Globus pallidus (tissue), 1 donor: Measurements from ENCODE around the gene DDX54.
"Not testable (repeated sequence)": the region's sequence is repeated elsewhere in the genome, so short reads cannot be mapped to it uniquely, and the experiment has no call there.

Source experiments
- DNase-seq: peaks from one replicate; pipeline ENCODE4 v3.0.0-alpha.2; 2015; ENCODE audit warnings: low spot score

DDX54 gene

DNA sequence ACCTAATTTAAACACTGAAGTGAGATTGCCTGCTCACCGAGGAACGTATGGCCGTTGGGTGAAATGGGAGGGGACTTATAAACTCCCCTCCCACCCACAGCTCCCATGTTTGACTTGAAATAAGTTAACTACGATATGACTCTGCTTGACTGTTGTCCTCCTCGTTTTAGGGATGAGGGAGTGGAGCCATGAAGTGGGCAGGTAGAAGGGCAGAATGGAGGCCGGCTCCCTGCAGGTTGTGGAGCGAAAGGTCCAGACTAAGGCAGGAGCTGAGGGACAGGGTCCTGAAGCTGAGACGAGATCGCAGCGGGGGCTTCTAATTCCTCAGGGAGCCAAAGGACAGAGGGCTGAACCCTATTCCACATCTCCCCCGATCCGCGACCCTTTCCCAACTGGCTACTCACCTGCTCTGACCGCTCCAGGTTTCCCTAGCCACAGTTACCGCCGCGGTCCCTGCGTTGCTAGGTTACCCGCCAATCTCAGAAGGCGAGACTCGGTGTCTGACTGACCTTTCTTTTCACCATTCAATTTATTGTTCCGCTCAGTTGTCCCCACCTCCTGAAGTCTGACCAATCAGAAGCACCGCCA is 35.4 kb upstream of the DDX54 start:
- DNase-seq = no peak

DNA sequence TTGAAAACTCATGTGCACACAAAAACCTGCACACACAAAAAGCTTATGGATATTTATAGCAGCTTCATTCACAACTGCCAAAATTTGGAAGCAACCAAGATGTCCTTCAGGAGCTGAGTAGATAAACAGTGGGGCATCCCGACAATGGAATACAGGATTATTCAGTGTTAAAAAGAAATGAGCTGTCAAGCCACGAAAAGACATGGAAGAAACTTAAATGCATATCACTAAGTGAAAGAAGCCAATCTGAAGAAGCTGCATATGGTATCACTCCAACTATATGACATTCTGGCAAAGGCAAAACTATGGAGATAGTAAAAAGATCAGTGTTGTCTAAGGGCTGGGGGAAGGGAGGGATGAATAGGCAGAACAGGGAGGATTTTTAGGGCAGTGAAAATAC is 30.7 kb upstream of the DDX54 start:
- no peak for DNase-seq

DNA sequence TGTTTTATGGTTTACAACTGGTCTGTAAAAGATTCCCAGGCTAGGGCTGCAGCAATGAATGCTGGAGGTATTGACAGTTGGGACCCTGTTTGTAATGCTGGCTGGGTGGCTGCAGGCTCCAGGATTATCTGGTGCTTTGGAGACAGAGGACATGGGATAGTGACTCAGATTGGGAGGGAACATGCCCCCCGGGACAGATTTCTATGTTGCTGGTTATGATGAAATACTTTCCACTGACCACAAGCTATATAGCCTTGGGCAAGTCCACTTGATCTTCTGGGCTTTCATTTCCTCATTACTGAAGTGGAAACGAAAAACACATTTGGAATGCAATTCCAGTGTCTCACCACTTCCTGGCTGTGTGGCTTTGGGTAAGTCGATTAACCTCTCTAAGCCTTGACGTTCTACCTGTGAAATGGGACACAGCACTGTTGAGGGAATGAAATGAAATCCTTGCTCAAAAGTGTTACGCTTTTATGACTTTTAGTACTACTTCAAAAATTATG is 29.7 kb upstream of the DDX54 start:
- DNase-seq = peak; percentile 50

DNA sequence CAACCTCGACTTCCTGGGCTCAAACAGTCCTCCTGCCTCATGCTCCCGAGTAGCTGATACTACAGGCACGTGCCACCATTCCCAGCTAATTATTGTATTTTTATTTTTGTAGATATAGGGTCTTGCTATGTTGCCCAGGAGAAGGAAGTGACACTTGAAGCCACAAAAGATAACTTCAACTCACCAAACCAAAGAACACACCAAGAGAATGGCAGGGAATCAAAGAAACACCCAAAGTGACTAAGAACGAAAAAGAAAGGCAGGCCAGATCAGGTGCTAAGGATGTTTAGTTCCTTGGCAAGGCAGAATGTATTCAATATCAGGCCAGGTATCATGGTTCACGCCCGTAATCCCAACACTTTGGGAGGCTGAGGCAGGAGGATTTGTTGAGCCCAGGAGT is 25.9 kb upstream of the DDX54 start:
- no peak for DNase-seq

DNA sequence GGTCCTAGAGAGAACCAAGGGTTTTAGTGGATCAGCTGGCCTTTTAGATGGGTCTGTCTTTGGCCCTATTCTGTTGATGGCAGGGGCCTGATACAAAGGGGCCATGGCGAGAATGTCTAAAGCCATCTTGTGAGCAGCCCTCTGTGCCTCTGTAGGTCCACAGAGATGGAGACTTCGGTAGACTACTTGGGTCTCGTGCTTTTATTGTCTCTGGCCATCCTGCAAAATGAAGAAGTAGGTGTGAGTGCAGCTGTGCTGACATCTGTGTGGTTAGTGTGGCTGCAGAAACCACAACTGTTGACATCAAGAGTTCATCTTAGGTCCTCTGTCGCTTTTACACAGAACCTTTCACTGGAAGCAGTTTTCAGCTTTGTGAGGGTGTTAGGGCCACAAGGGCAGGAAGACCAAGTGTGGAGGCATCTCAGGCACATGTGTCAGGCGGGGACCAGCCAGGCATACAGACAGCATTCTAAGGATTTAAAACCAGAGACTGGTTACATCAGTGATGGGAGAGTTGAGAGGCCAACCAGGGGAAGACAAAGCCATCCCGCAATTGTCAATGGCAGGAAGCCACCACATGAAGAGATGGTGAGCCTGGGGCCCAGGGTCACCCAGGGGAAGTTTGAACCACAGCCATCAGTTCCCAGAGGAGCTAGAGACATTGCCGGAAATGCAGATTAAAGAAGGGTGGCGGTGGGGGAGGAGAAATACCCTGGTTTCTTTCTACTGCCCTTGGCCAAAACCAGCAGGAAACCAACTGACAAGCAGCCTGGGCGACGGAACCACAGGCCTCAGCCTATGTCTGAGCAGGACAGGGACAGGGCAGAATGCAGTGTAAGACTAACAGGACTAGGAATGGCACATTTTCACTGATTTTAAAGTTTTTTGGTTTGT is 23.0 kb upstream of the DDX54 start:
- peak; percentile 43 for DNase-seq

DNA sequence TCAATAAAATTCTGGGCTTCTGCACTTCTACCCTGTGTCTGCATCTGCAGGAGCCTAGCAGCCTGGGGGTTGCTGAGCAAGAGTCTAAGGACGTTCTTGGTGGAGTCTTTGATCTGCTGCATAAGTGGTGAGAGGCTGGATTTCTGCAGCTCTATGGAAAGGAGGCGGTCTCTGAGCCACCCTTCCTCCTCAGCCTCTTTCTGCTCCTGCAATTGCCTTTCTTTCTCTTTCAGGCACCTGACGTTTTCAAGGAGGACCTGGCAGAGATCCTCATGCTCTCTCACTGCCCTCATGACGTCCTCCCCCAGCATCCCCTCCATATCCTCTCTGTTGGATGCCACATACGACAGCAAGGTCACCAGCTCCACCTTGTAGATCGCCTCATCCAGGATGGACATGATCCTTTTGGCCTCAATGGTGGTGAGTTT is 22.3 kb upstream of the DDX54 start:
- no peak for DNase-seq

DNA sequence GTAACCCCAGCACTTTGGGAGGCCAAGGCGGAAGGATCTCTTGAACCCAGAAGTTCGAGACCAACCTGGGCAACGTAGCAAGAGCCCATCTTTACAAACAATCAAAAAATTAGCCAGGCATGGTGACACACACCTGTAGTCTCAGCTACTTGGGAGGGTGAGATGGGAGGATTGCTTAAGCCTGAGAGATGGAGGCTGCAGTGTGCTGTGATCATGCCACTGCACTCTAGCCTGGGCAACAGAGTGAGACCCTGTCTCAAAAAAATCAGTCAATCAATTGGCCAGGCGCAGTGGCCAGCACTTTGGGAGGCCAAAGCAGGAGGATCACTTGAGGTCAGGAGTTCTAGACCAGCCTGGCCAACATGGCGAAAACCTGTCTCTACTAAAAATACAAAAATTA is 21.5 kb upstream of the DDX54 start:
- not testable (repeated sequence) for DNase-seq

DNA sequence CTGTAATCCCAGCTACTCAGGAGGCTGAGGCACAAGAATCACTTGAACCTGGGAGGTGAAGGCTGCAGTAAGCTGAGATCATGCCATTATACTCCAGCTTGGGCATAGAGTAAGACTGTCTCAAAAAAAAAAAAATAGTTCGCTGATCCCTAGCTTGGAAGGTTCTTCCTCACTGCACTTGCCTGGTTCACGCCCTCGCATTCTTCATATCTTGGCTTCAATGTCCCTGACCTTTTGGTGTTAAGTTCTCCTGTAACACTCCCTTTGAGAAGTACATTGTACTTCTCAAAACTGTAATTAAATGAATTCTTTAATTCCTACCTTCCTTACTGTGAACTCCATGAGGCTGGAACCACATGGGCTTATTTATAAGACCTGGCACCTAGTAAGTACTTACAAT is 19.5 kb upstream of the DDX54 start:
- no peak for DNase-seq

DNA sequence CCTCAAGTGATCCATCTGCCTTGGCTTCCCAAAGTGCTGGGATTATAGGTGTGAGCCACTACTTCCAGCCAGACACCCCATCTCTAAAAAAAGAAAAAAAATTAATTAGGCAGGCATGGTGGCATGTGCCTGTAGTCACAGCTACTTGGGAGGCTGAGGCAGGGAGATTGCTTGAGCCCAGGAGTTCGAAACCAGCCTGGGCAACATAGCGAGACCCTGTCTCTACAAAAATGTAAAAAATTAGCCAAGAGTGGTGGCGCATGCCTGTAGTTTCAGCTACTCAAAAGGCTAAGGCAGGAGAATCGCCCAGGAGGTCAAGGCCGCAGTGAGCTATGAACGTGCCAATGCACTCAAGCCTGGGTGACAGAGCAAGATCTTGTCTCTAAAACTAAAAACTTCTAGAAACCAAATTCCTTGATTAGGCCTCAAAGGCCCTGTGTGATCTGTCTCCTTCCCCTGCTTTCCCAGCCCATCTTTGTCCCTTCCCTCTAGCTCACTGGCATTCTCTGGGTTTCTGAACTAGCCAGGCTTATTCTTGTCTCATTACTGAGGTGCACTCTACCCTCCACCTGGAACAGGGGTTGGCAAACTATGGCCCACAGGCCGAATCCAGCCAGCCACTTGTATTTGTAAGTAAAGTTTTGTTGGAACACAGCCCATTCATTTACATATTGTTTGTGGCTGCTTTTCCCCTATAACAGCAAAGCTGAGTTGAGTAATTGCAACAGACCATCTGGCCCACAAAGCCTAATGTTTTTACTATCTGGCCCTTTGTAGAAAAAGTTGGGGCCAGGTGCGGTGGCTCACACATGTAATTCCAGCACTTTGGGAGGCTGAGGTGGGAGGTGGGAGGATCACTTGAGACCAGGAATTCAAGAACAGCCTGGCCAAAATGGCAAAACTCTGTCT is 18.8 kb upstream of the DDX54 start:
- DNase-seq = no peak

DNA sequence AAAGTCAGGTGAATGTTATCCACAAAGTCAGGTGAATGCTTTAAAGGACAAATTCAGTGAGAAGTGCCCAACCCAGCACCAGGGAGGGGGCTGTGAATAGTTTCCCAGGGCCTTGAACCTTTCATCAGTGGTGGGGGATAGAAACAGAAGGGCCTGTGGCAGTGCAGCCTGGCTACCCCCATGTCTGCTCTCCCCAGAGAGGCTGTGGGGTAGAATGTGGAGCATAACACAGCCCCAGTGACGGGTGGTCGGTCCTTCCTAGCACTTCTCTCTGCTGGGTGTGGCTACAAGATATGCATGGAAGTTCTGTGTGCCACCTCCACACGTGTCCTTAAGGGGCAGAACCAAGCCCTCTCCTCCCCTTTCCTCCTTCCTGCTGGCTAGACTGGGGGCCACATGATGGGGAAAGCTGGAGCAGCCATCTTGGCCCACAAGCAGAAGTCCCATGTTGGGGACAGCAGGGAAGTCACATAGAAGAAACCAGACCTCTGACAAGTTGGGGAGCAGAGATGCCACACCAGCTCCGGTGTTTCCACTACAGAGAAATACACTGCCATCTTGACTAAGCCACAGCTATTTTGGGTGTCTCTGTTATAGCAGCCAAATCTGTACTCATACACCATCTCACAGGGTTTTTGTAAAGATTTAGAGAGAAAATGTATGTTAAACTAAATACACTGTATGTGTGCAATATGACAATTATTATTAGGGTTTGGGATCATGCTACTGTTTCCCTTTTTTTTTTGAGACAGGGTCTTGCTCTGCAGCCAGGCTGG is 17.2 kb upstream of the DDX54 start:
- no peak for DNase-seq

DNA sequence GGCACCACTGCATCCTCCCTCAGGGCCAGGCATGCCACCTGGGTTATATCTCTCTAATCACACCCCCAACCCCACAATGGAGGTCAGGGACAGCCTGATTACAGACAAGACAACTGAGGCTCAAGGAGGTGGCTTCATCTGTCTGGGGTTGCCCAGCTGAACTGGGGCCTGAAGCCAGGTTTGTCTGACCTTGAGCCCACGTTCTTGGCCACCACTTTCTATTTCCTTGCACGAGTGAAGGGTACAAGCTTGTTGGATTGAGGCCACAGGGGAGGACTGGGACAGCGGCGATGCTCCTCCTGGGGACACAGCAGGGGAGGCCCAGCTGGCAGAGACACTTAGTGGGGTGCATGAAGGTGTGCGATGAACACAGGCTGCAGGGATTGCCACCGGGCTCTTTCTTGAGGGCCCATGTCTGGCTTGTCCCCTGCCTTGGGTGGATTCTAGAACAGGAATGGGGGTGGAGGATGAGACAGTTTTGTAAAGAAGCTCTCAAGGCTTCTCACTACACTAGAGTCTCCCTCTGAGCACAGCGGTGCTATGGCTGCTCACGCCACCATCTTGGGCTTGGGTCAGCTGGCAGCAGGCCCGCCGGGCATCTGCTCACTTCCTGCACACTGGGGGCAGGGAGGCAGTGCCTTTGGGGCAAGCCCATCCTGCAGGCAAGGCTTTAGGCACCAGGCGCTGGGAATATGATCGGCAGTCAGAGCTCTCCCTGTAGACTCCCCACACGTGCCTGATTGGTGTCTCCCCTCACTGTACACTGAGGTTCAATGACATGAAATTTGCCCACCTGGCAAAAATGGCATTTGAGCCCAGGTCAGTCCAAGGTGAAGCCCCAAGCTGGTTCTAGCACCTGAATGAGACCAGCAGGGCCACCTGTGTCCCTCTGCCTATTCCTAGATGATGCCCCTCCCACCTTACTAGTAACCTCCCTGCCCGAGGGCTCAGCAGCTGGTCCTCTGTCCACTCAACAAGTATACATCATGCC is 16.2 kb upstream of the DDX54 start:
- no peak for DNase-seq

DNA sequence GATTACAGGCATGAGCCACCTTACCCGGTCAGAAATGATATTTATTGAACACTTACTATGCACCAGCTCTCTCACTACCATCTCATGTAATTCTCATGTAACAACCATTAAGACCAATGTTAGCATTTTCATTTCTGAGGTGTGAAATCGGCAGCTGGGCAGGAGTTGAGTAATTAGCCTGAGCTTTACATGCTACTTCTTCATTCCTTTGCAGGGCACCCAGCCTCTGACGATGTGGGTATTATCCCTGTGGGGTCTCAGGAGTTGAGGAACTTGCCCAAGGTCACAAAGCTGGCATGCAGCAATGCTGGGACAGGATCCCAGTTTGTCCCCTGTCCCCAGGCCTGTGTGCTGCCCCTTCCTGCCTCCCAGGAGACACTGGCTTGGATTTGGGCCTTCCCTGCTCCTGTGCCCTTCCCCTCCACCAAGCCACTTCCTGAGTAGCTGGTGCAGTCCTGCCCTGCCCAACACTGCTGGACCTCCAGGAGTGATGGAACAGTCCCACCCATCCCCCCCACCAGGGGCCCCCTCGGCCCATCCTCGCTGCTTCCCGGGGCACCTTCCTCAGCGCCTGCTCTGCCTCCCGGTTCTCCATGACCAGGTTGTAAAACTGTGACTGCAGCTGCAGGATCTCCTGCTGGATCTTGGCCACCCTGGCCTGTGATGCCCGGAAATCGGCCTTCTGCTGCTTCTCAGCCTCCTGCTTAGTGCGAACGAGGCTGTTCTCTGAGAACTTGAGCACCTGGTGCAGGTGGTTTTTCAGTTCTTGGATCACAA is 14.9 kb upstream of the DDX54 start:
- DNase-seq = no peak

DNA sequence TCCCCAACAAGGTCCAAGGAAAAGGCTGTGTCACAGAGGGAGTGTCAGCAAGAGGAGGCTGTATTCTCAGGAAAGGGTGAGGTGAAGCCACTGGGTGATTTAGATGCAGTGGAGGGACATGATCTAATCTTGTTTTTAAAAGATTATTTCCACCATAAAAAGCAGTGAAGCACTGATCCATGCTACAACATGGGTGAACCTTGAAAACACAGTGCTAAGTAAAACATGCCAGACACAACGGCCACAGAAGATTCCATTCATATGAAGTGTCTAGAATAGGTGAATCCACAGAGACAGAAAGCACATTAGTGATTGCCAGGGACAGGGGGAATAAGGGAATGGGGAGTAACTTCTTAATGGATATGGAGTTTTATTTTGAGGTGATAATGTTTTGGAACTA is 13.0 kb upstream of the DDX54 start:
- DNase-seq = no peak

DNA sequence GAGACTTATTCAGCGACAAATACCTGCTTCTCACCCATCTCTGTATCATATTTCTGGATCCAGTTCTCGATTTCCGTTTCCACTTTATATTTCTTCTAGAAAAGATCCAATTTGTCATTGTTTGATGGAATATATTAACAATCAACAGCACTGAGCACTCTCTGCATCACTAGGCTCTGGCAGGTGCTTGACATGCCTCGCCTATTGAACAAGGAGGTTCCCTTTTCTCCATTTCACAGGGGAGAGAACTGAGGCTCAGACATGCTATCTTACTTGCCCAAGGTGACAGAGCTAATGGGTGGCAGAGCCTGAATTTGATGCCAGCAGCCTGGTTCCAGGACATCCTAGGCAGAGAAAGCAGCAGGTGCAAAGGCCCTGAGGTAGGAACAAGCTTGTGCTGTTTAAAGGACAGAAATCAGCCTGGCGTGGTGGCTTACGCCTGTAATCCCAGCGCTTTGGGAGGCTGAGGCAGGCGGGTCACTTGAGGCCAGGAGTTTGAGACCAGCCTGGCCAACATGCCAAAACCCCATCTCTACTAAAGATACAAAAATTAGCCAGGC is 12.3 kb upstream of the DDX54 start:
- no peak for DNase-seq

DNA sequence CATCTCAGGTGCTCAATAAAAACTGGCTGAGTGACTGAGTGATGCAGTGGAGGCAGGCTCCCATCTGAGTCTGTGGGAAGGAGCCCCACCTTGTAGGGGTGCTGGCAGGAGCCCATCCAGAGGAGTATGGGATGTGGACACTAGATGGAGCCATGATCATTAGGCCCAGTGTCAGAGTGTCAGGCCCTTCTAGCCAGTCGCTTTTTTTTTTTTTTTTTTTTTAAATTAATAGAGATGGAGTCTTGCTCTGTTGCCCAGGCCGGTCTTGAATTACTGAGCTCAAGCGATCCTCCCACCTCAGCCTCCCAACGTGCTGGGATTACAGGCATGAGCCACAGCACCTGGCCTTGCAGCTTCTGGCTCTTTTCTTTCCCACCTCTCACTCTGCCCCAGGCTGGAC is 11.7 kb upstream of the DDX54 start:
- DNase-seq = peak; percentile 82

DNA sequence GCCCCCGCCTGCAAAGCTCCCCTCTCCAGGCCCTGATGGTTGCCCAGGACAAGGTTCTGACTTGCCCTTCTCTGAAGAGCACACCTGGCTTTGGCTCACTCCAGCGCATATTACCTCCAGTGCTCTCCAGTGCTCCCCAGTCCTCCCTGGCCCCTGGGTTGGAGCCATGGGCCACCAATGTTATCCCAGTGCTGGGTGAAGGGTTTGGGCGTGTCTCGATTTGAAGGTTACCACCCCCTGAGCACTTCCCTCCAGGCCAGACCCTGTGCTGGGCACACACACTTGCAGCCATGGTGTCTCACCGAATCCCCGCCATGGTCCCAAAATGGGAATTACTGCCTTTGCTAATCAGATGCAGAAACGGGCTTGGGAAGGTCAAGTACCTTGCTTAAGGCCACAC is 11.3 kb upstream of the DDX54 start:
- no peak for DNase-seq

DNA sequence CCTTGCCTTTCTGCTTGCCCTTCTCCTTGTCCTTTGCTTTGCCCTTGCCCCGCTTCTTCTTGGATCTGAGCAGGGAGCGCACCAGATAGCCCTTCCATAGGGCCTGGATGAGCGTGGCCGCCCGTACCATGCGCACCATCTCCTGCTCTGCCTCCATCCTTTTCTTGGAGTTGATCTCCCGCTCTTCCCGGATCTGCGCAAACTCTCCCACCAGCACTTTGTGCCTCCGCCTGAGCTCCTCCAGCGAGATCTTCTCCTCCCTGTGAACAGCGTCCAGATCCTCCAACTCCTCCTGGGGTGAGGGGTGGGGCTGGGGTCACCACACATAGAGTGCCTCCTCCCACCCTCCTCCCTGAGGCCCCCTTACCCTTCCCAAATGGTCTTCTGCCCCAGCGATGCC is 10.3 kb upstream of the DDX54 start:
- no peak for DNase-seq

DNA sequence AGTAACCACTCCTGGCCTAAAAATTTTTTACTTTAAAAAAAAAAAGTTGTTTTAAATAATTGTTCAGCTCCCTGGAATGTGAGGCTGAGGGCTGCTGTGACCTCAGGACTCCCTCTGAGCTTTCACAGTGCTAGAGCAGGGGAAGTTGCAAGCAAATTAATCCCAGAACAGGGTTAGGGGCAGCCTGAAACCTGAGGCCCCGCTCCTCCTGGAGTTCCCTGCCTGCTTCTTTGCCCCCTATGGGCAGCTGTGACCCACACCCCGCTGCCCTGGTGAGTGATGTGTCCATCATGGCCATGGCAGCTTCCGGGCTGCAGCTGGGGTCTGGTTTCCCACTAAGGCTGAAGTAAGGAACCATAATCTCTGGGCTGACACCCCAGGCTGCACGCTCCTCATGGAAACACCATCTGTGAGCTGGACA is 9.7 kb upstream of the DDX54 start:
- DNase-seq = no peak

DNA sequence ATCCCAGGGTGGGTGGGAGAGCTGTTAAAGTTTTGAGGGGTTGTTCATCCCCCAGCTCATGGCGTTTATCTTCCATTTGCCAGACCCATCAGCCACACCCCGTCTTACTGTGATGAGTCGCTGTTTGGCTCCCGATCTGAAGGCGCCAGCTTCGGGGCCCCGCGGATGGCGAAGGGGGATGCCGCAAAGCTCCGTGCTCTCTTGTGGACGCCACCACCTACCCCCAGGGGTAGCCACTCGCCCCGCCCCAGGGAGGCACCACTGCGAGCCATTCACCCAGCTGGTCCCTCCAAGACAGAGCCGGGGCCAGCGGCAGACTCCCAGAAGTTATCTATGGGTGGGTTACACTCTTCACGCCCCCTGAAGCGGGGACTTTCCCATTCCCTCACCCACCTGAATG is 5.9 kb upstream of the DDX54 start:
- DNase-seq = no peak
